Testis (tissue), 3 donors: ENCODE measurements around the gene HNRNPH1. TPM values are rescaled to one million over a fixed set of nuclear protein-coding genes. Genes with fewer than 3 reads are reported as not detected.

Source experiments
- DNase-seq: peaks from one replicate; pipeline ENCODE4 v3.0.0-alpha.2; 2019
- H3K27ac ChIP-seq, 2 donors: fragments of 200-600 bp; sonication (generic); one replicate each; pipeline ENCODE4 v1.5.1; 2019
- H3K27me3 ChIP-seq: fragments of 200-600 bp; sonication (generic); one replicate; pipeline ENCODE4 v1.5.1; 2019
- H3K36me3 ChIP-seq: fragments of 200-600 bp; sonication (generic); one replicate; pipeline ENCODE4 v1.5.1; 2017; ENCODE audit warnings: low read depth; ENCODE audit errors: missing control alignments
- H3K4me1 ChIP-seq: fragments of 200-600 bp; sonication (generic); one replicate; pipeline ENCODE4 v1.5.1; 2019
- H3K4me3 ChIP-seq, 2 donors: fragments of 200-600 bp; sonication (generic); one replicate each; pipeline ENCODE4 v1.5.1; 2017 to 2019
- H3K9me3 ChIP-seq: fragments of 200-600 bp; sonication (generic); one replicate; pipeline ENCODE4 v1.5.1; 2017
- CTCF ChIP-seq, 3 experiments: fragments of 450-650 bp in 2 of 3; fragments of 200-600 bp in 1 of 3; sonication (generic) in 1 of 3; IDR thresholded peaks; one replicate each; pipeline ENCODE4 v1.5.1; 2016 to 2019; ENCODE audit warnings: antibody characterized with exemption in 3 of 3, mild to moderate bottlenecking in 2 of 3, moderate library complexity in 1 of 3
- POLR2A ChIP-seq: fragments of 450-650 bp; IDR thresholded peaks from one replicate; pipeline ENCODE4 v1.6.1; 2017; ENCODE audit warnings: antibody characterized with exemption, mild to moderate bottlenecking, moderate library complexity
- WGBS, 2 donors: methylation state at CpG; one replicate each; pipeline ENCODE4 v1.1.5; 2018; 5-methylcytosine and 5-hydroxymethylcytosine counted together
- intact Hi-C: fragments of 100-400 bp; cut with DNase I; formaldehyde crosslinking; loops from one replicate; pipeline ENCODE4 v1.15.1; 2023; ENCODE audit warnings: low total_unique reads
- polyA plus RNA-seq: library from polyadenylated mRNA; stranded (reverse); fragments of 350-450 nt; fragmentation: Illumina TruSeq; extraction: RNeasy Lipid Tissue Mini Kit (QIAGEN cat#74804); gene quantifications from one replicate; pipeline ENCODE4 v1.2.3, GENCODE V29; 2014; ENCODE audit warnings: low read depth, low replicate concordance; ENCODE audit not compliant: insufficient read depth
- total RNA-seq, 2 donors: library from RNA; depleted of rRNA; stranded (reverse); fragments of >200 nt; gene quantifications; one replicate each; pipeline ENCODE4 v1.2.3, GENCODE V29; 2016

The HNRNPH1 gene
- total and polyA plus RNA-seq, 3 donors from 2014 or later: 395 to 636 (median 626) TPM

DNA sequence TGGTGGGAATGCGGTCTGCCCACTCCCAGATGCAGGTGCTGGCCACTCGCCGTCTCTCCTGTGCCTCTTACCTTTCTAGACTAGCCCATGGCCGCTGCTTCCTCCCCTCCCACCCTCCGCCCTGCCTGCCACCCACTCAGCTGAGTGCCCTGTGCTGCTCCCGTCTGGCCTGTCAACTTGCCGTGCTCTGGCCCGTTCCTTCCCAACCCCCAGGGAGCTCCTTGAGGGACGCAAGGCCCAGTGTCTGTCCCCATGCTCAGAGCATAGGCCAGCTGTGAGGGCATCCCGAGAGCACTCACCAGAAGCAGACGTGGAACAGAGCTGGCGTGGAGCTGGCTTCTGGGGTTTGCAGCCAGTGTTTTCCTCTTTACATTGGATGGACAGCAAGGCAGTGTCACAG is 20.2 kb downstream of the HNRNPH1 start:
- Histone ChIP-seq H3K4me1 (no peaks in the 10 kb centered on the region), H3K4me3 (no peak overlapping the region), H3K27ac (no peak overlapping the region), H3K27me3 (no peaks in the 10 kb centered on the region), H3K9me3 (no peaks in the 10 kb centered on the region), H3K36me3 (no peaks in the 10 kb centered on the region)
- TF ChIP-seq POLR2A (no peak), CTCF (IDR thresholded peaks at IDR 0.05) (no peak)
- peak; percentile 8 for DNase-seq
- 89 to 91% methylated on average over 12 of the region's 12 CpGs for WGBS, 2 donors
- intact Hi-C loops: no loop called here

- H3K9me3 ChIP-seq: no peaks in the 10 kb centered on the region
- intact Hi-C loops: no loop called here
- no peak for TF ChIP-seq CTCF (IDR thresholded peaks at IDR 0.05)
- no peak for TF ChIP-seq POLR2A
- DNase-seq: peak; percentile 6
- 91 to 93% methylated on average over 10 to 18 of the region's 18 CpGs for WGBS, 2 donors
- H3K4me1 ChIP-seq: no peaks in the 10 kb centered on the region
- H3K4me3 ChIP-seq: no peak overlapping the region
- H3K27me3 ChIP-seq: no peaks in the 10 kb centered on the region
- no peak overlapping the region for H3K27ac ChIP-seq
- no peaks in the 10 kb centered on the region for H3K36me3 ChIP-seq
These were observed 21.4 kb downstream of the HNRNPH1 start for GRCh38 chr5:179601871-179602625.

- Histone ChIP-seq H3K9me3 (no peaks in the 10 kb centered on the region), H3K4me1 (no peaks in the 10 kb centered on the region), H3K27me3 (no peaks in the 10 kb centered on the region), H3K4me3 (no peak overlapping the region), H3K36me3 (no peaks in the 10 kb centered on the region), H3K27ac (no peak overlapping the region)
- 83 to 87% methylated on average over 4 to 9 of the region's 9 CpGs for WGBS, 2 donors
- no peak for DNase-seq
- intact Hi-C loops: no loop called here
- no peak for TF ChIP-seq POLR2A
- no peak for TF ChIP-seq CTCF (IDR thresholded peaks at IDR 0.05)
These were observed 23.5 kb downstream of the HNRNPH1 start for GRCh38 chr5:179599973-179600372.

GRCh38 chr5:179599566-179599965 is 23.9 kb downstream of the HNRNPH1 start:
- intact Hi-C loops: no loop called here
- 84 to 92% methylated on average over 8 to 16 of the region's 16 CpGs for WGBS, 2 donors
- no peak for DNase-seq
- no peak for TF ChIP-seq POLR2A
- TF ChIP-seq CTCF (IDR thresholded peaks at IDR 0.05): no peak
- Histone ChIP-seq H3K4me3 (no peak overlapping the region), H3K4me1 (no peaks in the 10 kb centered on the region), H3K27me3 (no peaks in the 10 kb centered on the region), H3K36me3 (no peaks in the 10 kb centered on the region), H3K9me3 (no peaks in the 10 kb centered on the region), H3K27ac (no peak overlapping the region)

GRCh38 chr5:179599100-179599499 is 24.4 kb downstream of the HNRNPH1 start:
- intact Hi-C loops: no loop called here

More at GRCh38 chr5:179599100-179599499, 24.4 kb downstream of the HNRNPH1 start:
- H3K36me3 ChIP-seq: no peaks in the 10 kb centered on the region
- H3K27ac ChIP-seq: no peak overlapping the region
- no peak overlapping the region for H3K4me3 ChIP-seq
- H3K27me3 ChIP-seq: no peaks in the 10 kb centered on the region
- H3K9me3 ChIP-seq: no peaks in the 10 kb centered on the region
- WGBS, 2 donors: 87 to 93% methylated on average over 5 to 8 of the region's 9 CpGs
- peak; percentile 3 for DNase-seq
- TF ChIP-seq POLR2A (no peak), CTCF (IDR thresholded peaks at IDR 0.05) (no peak)
- no peaks in the 10 kb centered on the region for H3K4me1 ChIP-seq
